Measurements from ENCODE around the gene POMT1.

DNA sequence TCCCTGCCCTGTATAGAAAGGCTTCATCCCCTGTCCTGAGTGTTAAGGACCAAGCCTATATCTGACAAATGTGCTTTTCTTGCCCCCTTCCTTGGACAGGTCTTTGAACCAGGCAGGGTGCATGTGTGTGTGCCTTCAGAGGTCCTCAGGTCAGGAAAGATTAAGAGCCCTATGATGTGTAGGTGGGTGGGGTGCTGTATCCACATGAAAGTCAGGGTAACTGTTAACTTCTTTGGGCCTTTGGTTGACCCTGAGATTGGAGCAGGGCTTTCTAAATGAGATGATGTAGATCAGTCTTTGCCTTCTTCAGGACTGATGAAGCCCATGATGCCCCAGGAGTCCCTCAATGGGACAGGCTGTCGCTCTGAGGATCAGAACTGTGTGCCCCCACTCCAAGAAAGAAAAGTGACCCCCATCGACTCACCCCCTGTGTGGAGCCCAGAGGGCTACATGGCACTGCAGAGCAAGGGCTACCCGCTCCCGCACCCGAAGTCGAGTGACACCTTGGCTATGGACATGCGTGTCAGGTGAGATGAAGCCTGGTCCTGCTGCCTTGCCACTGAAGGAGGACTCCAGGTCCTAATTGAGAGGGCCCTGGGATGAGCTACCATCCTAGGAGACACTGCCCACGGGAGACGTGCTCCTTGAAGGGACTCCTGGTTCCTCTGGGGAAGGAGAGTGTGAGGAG, 29.4 kb upstream of the POMT1 start:
- TF ChIP-seq ATF3 (IDR thresholded peaks at IDR 0.05; ENCODE audit: insufficient read depth, low read depth, low read length) (no peak), TCF12 (IDR thresholded peaks at IDR 0.05; ENCODE audit: low read depth, low read length) (no peak), CTCF (IDR thresholded peaks at IDR 0.05; ENCODE audit: control extremely low read depth in 1 of 3, insufficient read depth in 1 of 3, low read depth in 1 of 3, low read length in 3 of 3) (no peak)
